ENCODE results near the gene NDUFAB1.
A peak's percentile ranks its signal among the peaks of the same experiment; 100 is the strongest.
"Not testable (repeated sequence)": the region's sequence is repeated elsewhere in the genome, so short reads cannot be mapped to it uniquely, and the experiment has no call there.

NDUFAB1 gene

DNA sequence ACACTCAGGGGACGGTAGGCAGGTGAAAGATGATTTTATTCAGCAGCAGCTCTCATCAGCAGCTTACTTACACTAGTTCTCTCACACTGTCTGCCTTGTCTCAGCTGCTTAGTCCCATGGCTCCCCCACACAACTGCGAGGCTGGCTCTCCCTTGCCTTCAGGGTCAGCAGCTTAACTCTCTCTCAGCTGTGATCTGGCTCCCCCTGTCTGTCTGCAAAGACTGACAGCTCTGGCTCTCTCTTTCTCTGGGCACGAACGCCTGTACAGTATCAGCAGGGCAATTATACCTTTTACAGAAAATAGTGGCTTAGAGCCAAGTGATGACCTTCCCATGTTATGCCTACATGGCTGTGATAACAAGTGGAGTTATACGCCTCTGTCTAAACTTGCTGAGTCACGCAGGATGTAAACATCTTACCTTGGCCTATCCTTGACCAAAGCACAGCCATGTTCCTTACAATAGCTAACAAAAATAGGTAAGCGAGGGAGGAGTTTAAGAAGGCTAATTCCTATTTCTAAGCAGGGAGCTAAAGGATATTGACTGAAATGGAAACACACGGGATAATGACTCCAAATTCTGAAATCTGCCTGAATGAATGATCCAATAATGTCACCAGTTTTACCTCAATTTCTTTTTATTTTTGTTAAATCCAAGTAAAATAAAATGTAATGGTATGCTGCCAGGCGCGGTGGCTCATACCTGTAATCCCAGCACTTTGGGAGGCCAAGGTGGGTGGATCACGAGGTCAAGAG is 1.1 kb upstream of the NDUFAB1 start:
- DNase-seq (peak; percentile 40 to 41), ATAC-seq (peak; percentile 33)
- H3K9me3 Mint-ChIP-seq, result no peaks in the 10 kb centered on the region
- H3K27me3 Mint-ChIP-seq, result no peaks in the 10 kb centered on the region
- peak overlapping the region; percentile 38 to 61 for H3K4me3 Mint-ChIP-seq
- H3K27ac Mint-ChIP-seq, result peak overlapping the region in 1 of 2 donors; percentile 13
- H3K4me1 Mint-ChIP-seq, result peaks cover 42% of the 10 kb centered on the region

DNA sequence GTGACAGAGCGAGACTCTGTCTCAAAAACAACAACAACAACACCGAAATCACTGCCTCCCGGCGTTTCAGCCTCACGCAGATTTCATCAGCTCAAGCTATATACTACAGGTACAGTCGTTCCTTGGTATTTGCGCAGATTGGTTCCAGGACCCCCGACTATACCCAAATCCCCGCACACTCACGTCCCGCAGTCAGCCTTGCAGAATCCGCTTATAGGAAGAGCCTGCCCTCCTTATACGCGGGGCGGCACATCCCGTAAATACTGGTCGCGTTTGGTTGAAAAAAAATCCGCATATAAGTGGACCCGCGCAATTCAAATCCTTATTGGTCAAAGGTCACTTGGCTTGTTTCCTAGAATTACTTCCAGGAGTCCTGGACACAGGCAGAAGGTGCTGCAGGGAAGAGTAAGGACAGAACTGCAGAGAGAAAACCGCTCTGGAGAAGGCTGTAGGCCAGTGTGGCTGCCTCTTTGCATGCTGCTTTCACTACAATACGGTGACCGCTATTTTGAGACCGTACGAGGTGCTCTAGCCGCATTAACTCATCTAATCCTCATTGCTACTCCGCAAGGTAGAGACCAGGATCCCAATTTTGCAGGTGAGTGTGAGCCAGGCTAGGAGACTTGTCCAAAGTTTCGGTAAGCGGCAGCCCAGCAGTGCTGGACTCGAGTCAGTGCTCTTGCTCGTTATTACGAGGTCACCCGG is 718 bp downstream of the NDUFAB1 start:
- peak overlapping the region; percentile 7 to 83 for H3K27ac Mint-ChIP-seq
- ATAC-seq (peak; percentile 14), DNase-seq (peak in 1 of 2 donors; percentile 3)
- no peaks in the 10 kb centered on the region for H3K27me3 Mint-ChIP-seq
- H3K9me3 Mint-ChIP-seq, result no peaks in the 10 kb centered on the region
- H3K4me1 Mint-ChIP-seq, result peaks cover 52% of the 10 kb centered on the region
- peak overlapping the region; percentile 83 to 86 for H3K4me3 Mint-ChIP-seq

DNA sequence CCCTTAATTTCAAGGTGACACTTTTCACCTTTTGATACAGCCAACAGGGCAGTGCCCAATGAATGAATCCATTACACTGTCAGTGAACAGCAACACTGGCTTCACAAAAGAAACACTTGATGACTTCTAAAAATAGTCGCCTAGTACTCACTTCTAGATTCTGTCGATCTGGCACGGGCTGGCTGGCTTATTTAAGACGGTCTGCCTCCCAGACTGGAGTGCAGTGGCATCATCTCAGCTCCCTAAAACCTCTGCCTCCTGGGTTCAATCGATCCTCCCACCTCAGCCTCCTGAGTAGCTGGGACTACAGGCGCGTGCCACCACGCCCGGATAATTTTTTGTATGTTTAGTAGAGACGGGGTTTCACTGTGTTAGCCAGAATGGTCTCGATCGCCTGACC is 1.9 kb downstream of the NDUFAB1 start:
- Mint-ChIP-seq H3K27ac (no peak overlapping the region), H3K4me3 (peak overlapping the region in 1 of 2 donors; percentile 86), H3K9me3 (no peaks in the 10 kb centered on the region), H3K27me3 (no peaks in the 10 kb centered on the region), H3K4me1 (peaks cover 52% of the 10 kb centered on the region)
- ATAC-seq (no peak), DNase-seq (no peak)

DNA sequence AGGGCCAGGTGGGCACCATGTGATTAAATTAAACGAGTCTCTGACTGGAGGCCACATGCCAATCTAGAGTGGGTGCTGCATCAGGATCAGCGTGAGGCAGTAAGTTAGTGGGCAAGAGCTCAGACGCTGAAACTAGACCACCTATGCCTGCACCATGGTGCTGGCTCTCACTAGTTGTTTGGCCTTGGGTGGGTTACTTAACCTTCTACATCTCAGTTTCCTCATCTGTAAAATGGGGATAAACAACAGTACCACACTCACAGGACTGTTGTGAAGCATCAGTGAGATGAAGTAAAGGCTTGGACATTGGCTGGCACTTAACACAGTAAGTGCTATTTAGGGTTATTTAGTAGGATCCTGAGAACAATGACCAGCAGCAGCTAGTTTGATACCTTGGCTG is 5.9 kb downstream of the NDUFAB1 start:
- DNase-seq, result no peak
- Mint-ChIP-seq H3K27me3 (no peaks in the 10 kb centered on the region), H3K9me3 (no peaks in the 10 kb centered on the region), H3K27ac (no peak overlapping the region), H3K4me3 (no peak overlapping the region), H3K4me1 (peaks cover 35% of the 10 kb centered on the region)
- ATAC-seq, result no peak

DNA sequence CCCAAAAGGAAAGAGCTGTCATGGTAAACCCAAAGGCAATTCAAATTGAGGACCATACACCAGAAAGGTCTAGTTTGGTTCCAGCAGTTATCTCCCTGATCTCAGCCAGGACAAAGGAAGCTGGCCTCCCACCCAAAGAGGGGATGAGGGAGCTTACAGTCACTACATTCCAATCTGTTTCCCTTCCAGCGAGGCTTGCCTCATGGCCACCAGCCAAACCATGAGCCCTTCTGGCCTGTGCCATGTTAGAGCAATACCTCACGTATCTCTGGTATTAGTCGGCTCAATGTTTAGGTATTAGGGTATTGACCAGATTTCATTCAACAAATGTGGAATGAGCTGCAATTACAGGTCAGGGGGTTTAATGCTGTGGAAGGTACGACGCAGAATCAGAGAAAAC is 8.4 kb downstream of the NDUFAB1 start:
- no peaks in the 10 kb centered on the region for H3K9me3 Mint-ChIP-seq
- no peak for DNase-seq
- H3K4me1 Mint-ChIP-seq, result peaks cover 14% of the 10 kb centered on the region
- H3K27ac Mint-ChIP-seq, result peak overlapping the region; percentile 57 to 59
- no peaks in the 10 kb centered on the region for H3K27me3 Mint-ChIP-seq
- no peak for ATAC-seq
- no peak overlapping the region for H3K4me3 Mint-ChIP-seq

DNA sequence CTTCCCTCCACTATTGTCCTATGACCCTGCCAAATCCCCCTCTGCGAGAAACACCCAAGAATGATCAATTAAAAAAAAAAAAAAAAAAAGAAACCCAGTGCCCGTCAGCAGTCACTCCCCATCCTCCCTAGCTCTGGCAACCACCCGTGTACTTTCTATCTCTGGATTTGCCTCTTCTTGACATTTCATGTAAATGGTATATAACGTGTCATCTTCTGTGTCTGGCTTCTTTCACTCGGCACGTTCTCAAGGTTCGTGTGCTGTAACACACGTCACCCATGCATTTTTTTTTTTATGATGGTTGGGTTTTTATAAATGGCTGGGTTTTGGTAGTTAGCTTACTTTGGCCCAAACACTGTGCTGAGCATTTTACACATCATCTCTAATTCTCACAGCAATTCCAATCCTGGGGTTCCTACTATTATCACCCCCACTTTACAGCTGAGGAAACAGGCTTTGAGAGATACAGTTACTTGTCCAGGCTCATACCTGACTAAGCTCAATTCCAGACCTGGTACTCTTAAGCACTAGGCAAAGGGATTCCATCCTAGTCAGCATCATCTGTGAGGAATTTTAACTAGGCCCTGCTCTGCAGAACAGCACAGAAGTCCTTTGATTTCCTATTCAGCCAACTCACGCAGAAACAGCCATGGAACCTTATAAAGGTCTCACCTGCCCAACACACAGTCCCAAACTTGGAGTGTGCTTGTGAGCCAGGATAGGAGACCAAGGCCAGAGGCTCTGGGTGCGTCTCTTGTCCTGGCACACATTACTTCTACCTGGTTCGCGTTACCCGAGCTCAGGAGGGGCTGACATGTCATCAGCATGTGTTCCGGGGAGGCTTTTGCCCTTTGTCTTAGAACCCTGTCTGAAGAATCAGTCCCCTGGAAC is 11.7 kb downstream of the NDUFAB1 start:
- ATAC-seq, result no peak
- no peak for DNase-seq
- Mint-ChIP-seq H3K4me3 (no peak overlapping the region), H3K27me3 (no peaks in the 10 kb centered on the region), H3K4me1 (no peaks in the 10 kb centered on the region), H3K9me3 (no peaks in the 10 kb centered on the region), H3K27ac (peak overlapping the region in 1 of 2 donors; percentile 61)

DNA sequence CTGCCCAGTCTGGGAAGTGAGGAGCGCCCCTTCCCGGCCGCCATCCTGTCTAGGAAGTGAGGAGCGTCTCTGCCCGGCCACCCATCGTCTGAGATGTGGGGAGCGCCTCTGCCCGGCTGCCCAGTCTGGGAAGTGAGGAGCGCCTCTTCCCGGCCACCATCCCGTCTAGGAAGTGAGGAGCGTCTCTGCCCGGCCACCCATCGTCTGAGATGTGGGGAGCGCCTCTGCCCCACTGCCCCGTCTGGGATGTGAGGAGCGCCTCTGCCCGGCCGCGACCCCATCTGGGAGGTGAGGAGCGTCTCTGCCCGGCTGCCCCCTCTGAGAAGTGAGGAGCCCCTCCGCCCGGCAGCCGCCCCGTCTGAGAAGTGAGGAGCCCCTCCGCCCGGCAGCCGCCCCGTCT is 12.8 kb downstream of the NDUFAB1 start:
- not testable (repeated sequence) for ATAC-seq, H3K4me1 Mint-ChIP-seq, H3K9me3 Mint-ChIP-seq, H3K27me3 Mint-ChIP-seq, DNase-seq, H3K4me3 Mint-ChIP-seq
- peak overlapping the region in 1 of 2 donors; percentile 78 for H3K27ac Mint-ChIP-seq

DNA sequence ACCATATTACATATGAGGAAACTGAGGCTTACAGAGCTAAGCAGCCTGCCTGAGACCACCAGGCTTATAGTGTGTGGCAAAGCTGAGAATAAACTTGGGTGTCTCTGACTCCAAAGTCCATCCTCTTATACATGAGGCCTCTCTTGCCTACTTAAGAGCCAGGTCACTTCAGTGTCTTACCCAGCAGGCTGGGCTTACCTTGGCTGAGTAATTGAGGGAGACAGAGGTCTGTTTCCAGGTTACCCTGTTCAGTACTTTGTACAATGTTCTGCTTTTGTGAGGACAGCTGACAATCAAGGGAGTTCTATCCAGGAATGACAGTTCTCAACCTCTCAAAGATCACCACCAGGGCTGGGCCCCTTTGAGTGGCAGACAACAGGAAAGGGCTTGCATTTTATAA is 14.4 kb downstream of the NDUFAB1 start:
- no peaks in the 10 kb centered on the region for H3K9me3 Mint-ChIP-seq
- H3K4me1 Mint-ChIP-seq, result no peaks in the 10 kb centered on the region
- H3K4me3 Mint-ChIP-seq, result no peak overlapping the region
- ATAC-seq (no peak), DNase-seq (no peak)
- H3K27me3 Mint-ChIP-seq, result no peaks in the 10 kb centered on the region
- H3K27ac Mint-ChIP-seq, result no peak overlapping the region

DNA sequence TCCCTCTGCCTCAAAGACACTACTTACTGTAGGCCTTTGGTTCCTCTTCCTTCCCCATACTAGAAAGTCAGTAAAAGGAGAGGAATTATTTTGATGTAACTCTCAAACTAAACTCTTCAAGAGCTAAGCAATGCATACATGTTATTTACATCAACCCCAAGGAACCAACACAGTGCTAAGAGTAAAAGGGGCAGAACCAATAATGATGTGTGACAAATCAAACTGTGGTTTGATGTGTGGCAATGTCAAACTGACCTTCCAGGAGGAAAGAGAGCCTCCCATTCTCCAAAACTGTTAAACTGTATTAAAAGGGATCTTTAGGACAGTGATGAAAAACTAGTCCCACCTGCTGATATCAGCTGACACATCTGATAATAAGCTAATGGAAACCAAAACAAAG is 15.7 kb downstream of the NDUFAB1 start:
- Mint-ChIP-seq H3K27ac (peak overlapping the region in 1 of 2 donors; percentile 54), H3K27me3 (no peaks in the 10 kb centered on the region), H3K9me3 (no peaks in the 10 kb centered on the region), H3K4me3 (no peak overlapping the region), H3K4me1 (no peaks in the 10 kb centered on the region)
- ATAC-seq (no peak), DNase-seq (no peak)

DNA sequence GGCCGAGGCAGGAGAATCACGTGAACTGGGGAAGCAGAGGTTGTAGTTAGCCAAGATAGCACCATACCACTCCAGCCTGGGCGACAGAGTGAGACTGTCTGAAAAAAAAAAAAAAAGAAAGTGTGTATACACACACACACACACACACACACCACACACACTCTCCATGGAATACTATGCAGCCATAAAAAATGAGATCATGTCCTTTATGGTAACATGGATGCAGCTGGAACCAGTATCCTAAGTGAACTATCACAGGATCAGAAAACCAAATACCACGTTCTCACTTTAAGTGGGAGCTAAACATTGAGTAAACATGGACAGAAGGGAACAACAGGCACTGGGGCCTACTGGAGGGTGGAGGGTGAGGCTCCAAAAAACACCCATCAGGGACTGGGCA is 16.7 kb downstream of the NDUFAB1 start:
- Mint-ChIP-seq H3K27me3 (no peaks in the 10 kb centered on the region), H3K4me1 (no peaks in the 10 kb centered on the region), H3K9me3 (no peaks in the 10 kb centered on the region), H3K27ac (no peak overlapping the region), H3K4me3 (no peak overlapping the region)
- ATAC-seq (no peak), DNase-seq (no peak)

DNA sequence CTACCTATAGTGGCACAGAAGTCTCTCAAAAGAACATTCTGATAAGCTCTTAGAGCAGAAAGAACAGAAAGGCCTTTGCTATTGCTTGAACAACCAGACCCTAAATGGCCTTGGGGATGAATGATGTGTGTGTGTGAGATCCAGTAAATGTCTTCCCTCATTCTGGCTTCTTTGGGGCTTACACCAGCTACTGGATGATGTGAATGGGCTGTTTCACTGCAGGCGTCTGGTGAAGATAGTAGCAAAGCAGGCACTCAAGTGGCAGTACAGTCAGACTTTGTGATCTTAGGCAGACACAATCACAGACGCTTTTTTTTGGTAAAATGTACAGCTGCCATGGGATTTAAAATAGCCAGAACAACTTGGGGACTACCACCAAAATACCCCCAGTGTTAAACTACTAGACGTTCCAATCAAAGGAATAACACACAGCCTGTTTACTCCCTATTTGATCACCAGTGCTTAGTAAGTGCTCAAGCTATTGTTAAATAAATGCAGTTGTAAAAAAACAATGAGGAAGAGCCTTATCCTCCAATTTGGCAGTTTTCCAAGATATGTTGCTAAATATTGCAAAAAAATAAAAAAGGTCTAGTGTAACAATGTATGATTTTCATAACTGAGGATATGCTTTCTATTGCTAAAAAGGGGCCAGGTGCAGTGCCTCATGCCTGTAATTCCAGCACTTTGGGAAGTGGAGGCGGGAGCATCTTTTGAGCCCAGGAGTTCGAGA is 17.9 kb downstream of the NDUFAB1 start:
- ATAC-seq, result no peak
- Mint-ChIP-seq H3K27ac (no peak overlapping the region), H3K4me1 (no peaks in the 10 kb centered on the region), H3K4me3 (no peak overlapping the region), H3K9me3 (no peaks in the 10 kb centered on the region), H3K27me3 (no peaks in the 10 kb centered on the region)
- DNase-seq, result no peak

DNA sequence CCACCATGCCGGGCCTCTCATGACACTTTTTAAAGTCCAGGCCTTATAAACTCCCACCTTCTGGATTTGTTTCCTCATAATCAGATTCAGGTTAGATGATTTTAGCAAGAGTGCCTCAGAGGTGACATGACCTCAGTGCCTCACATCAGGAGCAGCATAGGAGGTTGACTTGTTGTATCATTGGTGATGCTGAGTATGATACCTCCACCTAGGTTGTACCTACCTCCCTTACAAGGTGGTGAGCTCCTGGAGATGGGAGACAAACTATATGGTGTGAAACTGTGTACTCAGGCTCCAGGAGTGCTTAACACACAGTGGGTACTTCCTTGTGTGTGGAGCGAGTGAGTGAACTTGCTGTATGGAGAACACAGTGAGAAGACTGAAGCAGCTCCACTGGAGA is 18.6 kb downstream of the NDUFAB1 start:
- Mint-ChIP-seq H3K4me1 (no peaks in the 10 kb centered on the region), H3K9me3 (no peaks in the 10 kb centered on the region), H3K4me3 (no peak overlapping the region), H3K27me3 (no peaks in the 10 kb centered on the region), H3K27ac (no peak overlapping the region)
- ATAC-seq (no peak), DNase-seq (no peak)

DNA sequence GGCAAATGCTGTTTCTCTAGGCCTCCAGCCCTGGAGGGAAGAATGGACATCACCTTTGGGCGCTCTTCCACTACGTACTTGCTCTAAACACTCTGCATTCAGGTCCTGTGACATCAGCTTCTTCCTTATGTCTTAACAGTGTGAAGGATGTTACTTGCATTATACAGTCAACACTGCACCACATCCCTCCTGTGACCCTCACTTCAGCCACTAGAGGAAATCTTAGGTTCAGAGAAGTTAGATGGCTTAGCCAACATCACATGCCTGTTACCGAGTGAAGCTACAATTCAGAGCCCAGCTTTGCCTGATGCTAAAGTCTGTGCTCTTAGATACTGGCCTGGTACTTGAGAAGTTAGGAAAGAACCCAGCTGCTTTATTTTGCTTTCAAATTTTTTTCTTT is 20.3 kb downstream of the NDUFAB1 start:
- no peak overlapping the region for H3K4me3 Mint-ChIP-seq
- no peak for ATAC-seq
- no peak for DNase-seq
- H3K9me3 Mint-ChIP-seq, result no peaks in the 10 kb centered on the region
- H3K4me1 Mint-ChIP-seq, result no peaks in the 10 kb centered on the region
- H3K27ac Mint-ChIP-seq, result no peak overlapping the region
- no peaks in the 10 kb centered on the region for H3K27me3 Mint-ChIP-seq

DNA sequence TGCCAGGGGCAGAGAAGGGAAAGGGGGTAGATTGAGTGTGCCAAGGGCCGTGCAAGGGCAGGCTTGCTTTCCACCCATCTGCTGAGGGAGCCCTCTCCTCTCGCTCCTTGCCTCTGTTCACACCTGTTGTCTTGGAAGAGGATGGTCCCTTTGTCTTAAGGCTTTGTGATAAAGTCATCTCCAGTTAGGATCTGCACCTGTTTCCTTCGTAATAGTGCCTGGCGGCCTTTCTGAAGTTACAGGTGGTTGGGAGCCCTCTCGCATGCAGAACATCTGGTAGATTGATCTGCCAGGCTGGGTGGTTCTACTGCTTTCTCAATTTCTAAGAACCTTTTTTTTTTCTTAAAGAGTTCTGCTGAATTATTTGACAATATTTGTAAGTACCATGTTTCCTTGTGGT is 22.3 kb downstream of the NDUFAB1 start:
- H3K27me3 Mint-ChIP-seq, result no peaks in the 10 kb centered on the region
- no peak overlapping the region for H3K4me3 Mint-ChIP-seq
- no peak overlapping the region for H3K27ac Mint-ChIP-seq
- ATAC-seq (no peak), DNase-seq (no peak)
- no peaks in the 10 kb centered on the region for H3K4me1 Mint-ChIP-seq
- no peaks in the 10 kb centered on the region for H3K9me3 Mint-ChIP-seq

DNA sequence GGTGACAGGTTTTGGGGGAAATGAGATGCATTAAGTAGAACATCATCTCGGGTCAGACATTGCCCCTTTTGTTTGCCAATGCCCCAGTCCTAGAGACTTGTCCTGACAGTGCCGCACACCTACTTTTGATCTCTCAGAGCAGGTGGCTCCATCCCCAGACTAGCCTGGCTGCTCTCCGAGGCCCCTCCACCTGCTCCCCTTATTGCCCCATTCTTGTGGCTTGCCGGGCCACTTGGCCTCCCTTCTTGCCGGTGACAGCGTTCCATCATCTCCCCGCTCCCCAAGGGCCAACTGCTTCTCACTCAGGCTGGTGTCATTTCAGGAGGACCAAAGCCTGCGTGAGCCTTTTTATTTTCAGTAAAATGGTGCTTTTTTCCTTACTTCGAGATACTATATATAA is 23.7 kb downstream of the NDUFAB1 start:
- H3K9me3 Mint-ChIP-seq, result no peaks in the 10 kb centered on the region
- H3K4me1 Mint-ChIP-seq, result no peaks in the 10 kb centered on the region
- no peak overlapping the region for H3K27ac Mint-ChIP-seq
- no peaks in the 10 kb centered on the region for H3K27me3 Mint-ChIP-seq
- DNase-seq, result no peak
- ATAC-seq, result no peak
- H3K4me3 Mint-ChIP-seq, result no peak overlapping the region

Data from stimulated activated naive CD8-positive, alpha-beta T cell treated with anti-CD3 and anti-CD28 coated beads, Interleukin-15, amount 100 ng/mL, for 72 hours (primary cell).